Duodenal mucosa (tissue), 2 donors: ENCODE results near the gene KCNF1.

Experiments used
- H3K27ac ChIP-seq: one replicate; pipeline ENCODE4 v1.7.0; 2013; ENCODE audit warnings: low read depth, low read length
- H3K27me3 ChIP-seq, 2 donors: one replicate each; pipeline ENCODE4 v1.7.0; 2013; ENCODE audit warnings: low read length in 2 of 2, control low read depth in 1 of 2; ENCODE audit not compliant: insufficient read depth in 2 of 2, control insufficient read depth in 1 of 2
- H3K36me3 ChIP-seq, 2 donors: one replicate each; pipeline ENCODE4 v1.7.0; 2013; ENCODE audit warnings: low read length in 2 of 2, control low read depth in 1 of 2; ENCODE audit not compliant: insufficient read depth in 2 of 2, control insufficient read depth in 1 of 2
- H3K4me1 ChIP-seq, 2 donors: one replicate each; pipeline ENCODE4 v1.7.0; 2013; ENCODE audit warnings: low read length in 2 of 2, control low read depth in 1 of 2; ENCODE audit not compliant: insufficient read depth in 2 of 2, control insufficient read depth in 1 of 2
- H3K4me3 ChIP-seq, 2 donors: one replicate each; pipeline ENCODE4 v1.7.0; 2013; ENCODE audit warnings: low read length in 2 of 2, low read depth in 1 of 2
- H3K9ac ChIP-seq, 2 donors: one replicate each; pipeline ENCODE4 v1.7.0; 2013; ENCODE audit warnings: low read length in 2 of 2, low read depth in 1 of 2
- H3K9me3 ChIP-seq, 2 donors: one replicate each; pipeline ENCODE4 v1.7.0; 2013; ENCODE audit warnings: low read length in 2 of 2, control low read depth in 1 of 2; ENCODE audit not compliant: control insufficient read depth in 1 of 2

Gene KCNF1

GRCh38 chr2:10918661-10919409 is 7.1 kb downstream of the KCNF1 start:
- no peaks in the 10 kb centered on the region for H3K4me1 ChIP-seq
- peaks cover 0 to 22% of the 10 kb centered on the region in 2 donors for H3K27me3 ChIP-seq
- H3K9ac ChIP-seq: no peak overlapping the region
- no peaks in the 10 kb centered on the region for H3K36me3 ChIP-seq
- H3K9me3 ChIP-seq: no peaks in the 10 kb centered on the region
- H3K27ac ChIP-seq: no peak overlapping the region
- H3K4me3 ChIP-seq: peak overlapping the region in 1 of 2 donors; percentile 21

- Histone ChIP-seq H3K36me3 (no peaks in the 10 kb centered on the region), H3K27me3 (peaks cover 0 to 16% of the 10 kb centered on the region in 2 donors), H3K27ac (no peak overlapping the region), H3K9ac (no peak overlapping the region), H3K4me1 (no peaks in the 10 kb centered on the region), H3K9me3 (no peaks in the 10 kb centered on the region), H3K4me3 (peak overlapping the region in 1 of 2 donors; percentile 21)
These were observed 7.7 kb downstream of the KCNF1 start for GRCh38 chr2:10919410-10919770.

GRCh38 chr2:10919771-10920621 is 8.3 kb downstream of the KCNF1 start:
- no peak overlapping the region for H3K27ac ChIP-seq

GRCh38 chr2:10920764-10921388 is 9.1 kb downstream of the KCNF1 start:
- Histone ChIP-seq H3K4me3 (no peak overlapping the region), H3K9ac (no peak overlapping the region), H3K27ac (no peak overlapping the region)

More at GRCh38 chr2:10919771-10920621, 8.3 kb downstream of the KCNF1 start:
- H3K27me3 ChIP-seq: peaks cover 0 to 10% of the 10 kb centered on the region in 2 donors
- H3K4me1 ChIP-seq: no peaks in the 10 kb centered on the region
- H3K9me3 ChIP-seq: no peaks in the 10 kb centered on the region
- H3K36me3 ChIP-seq: no peaks in the 10 kb centered on the region
- no peak overlapping the region for H3K9ac ChIP-seq
- no peak overlapping the region for H3K4me3 ChIP-seq

GRCh38 chr2:10921525-10921924 is 9.8 kb downstream of the KCNF1 start:
- Histone ChIP-seq H3K27me3 (no peaks in the 10 kb centered on the region), H3K36me3 (no peaks in the 10 kb centered on the region), H3K4me3 (no peak overlapping the region), H3K4me1 (no peaks in the 10 kb centered on the region), H3K27ac (no peak overlapping the region), H3K9me3 (no peaks in the 10 kb centered on the region), H3K9ac (no peak overlapping the region)

More at GRCh38 chr2:10920764-10921388, 9.1 kb downstream of the KCNF1 start:
- Histone ChIP-seq H3K9me3 (no peaks in the 10 kb centered on the region), H3K36me3 (no peaks in the 10 kb centered on the region), H3K27me3 (peaks cover 0 to 4% of the 10 kb centered on the region in 2 donors), H3K4me1 (no peaks in the 10 kb centered on the region)

- H3K4me1 ChIP-seq: no peaks in the 10 kb centered on the region
- no peaks in the 10 kb centered on the region for H3K27me3 ChIP-seq
- no peak overlapping the region for H3K4me3 ChIP-seq
- no peaks in the 10 kb centered on the region for H3K36me3 ChIP-seq
- no peak overlapping the region for H3K9ac ChIP-seq
- H3K27ac ChIP-seq: no peak overlapping the region
- no peaks in the 10 kb centered on the region for H3K9me3 ChIP-seq
These were observed 10.7 kb downstream of the KCNF1 start for GRCh38 chr2:10922307-10923007.

GRCh38 chr2:10923008-10923375 is 11.3 kb downstream of the KCNF1 start:
- no peaks in the 10 kb centered on the region for H3K9me3 ChIP-seq

GRCh38 chr2:10923965-10924364 is 12.2 kb downstream of the KCNF1 start:
- Histone ChIP-seq H3K9me3 (no peaks in the 10 kb centered on the region), H3K36me3 (no peaks in the 10 kb centered on the region), H3K4me1 (no peaks in the 10 kb centered on the region), H3K9ac (no peak overlapping the region), H3K27ac (no peak overlapping the region), H3K4me3 (no peak overlapping the region), H3K27me3 (no peaks in the 10 kb centered on the region)

More at GRCh38 chr2:10923008-10923375, 11.3 kb downstream of the KCNF1 start:
- no peak overlapping the region for H3K4me3 ChIP-seq
- H3K27ac ChIP-seq: no peak overlapping the region
- no peaks in the 10 kb centered on the region for H3K4me1 ChIP-seq
- no peak overlapping the region for H3K9ac ChIP-seq
- no peaks in the 10 kb centered on the region for H3K27me3 ChIP-seq
- no peaks in the 10 kb centered on the region for H3K36me3 ChIP-seq

- Histone ChIP-seq H3K9me3 (no peaks in the 10 kb centered on the region), H3K27ac (no peak overlapping the region), H3K4me1 (no peaks in the 10 kb centered on the region), H3K4me3 (no peak overlapping the region), H3K27me3 (no peaks in the 10 kb centered on the region), H3K9ac (no peak overlapping the region), H3K36me3 (no peaks in the 10 kb centered on the region)
These were observed 12.7 kb downstream of the KCNF1 start for GRCh38 chr2:10924441-10924840.
